Dedifferentiated amniotic fluid mesenchymal stem cell (primary cell): ENCODE data around the gene MC1R.
"Not testable (repeated sequence)": the region's sequence is repeated elsewhere in the genome, so short reads cannot be mapped to it uniquely, and the experiment has no call there.

Experiments
- DNase-seq: peaks from one replicate; pipeline ENCODE4 v3.0.0-alpha.2; 2016; ENCODE audit errors: extremely low spot score

The MC1R gene

GRCh38 chr16:89958596-89958995, 39.9 kb downstream of the MC1R start:
- DNase-seq: no peak

- DNase-seq: no peak
Observed at GRCh38 chr16:89960966-89961365, 42.3 kb downstream of the MC1R start.

GRCh38 chr16:89961920-89962319, 43.3 kb downstream of the MC1R start:
- DNase-seq: no peak

- no peak for DNase-seq
Observed at GRCh38 chr16:89962754-89963498, 44.3 kb downstream of the MC1R start.

- no peak for DNase-seq
Observed at GRCh38 chr16:89964201-89964600, 45.5 kb downstream of the MC1R start.

- DNase-seq: no peak
Observed at GRCh38 chr16:89965447-89966225, 47.0 kb downstream of the MC1R start.

- DNase-seq: no peak
Observed at GRCh38 chr16:89966756-89967155, 48.1 kb downstream of the MC1R start.

- DNase-seq: not testable (repeated sequence)
Observed at GRCh38 chr16:89967436-89967835, 48.8 kb downstream of the MC1R start.

GRCh38 chr16:89968074-89968473, 49.4 kb downstream of the MC1R start:
- DNase-seq: not testable (repeated sequence)

- DNase-seq: no peak
Observed at GRCh38 chr16:89969741-89970410, 51.2 kb downstream of the MC1R start.
